ENCODE measurements around the gene CHST4. TPM values are rescaled to one million over a fixed set of nuclear protein-coding genes. Genes with fewer than 3 reads are reported as not detected.

CHST4 gene
- total RNA-seq, 1 donor from 2014 or later, result not detected

DNA sequence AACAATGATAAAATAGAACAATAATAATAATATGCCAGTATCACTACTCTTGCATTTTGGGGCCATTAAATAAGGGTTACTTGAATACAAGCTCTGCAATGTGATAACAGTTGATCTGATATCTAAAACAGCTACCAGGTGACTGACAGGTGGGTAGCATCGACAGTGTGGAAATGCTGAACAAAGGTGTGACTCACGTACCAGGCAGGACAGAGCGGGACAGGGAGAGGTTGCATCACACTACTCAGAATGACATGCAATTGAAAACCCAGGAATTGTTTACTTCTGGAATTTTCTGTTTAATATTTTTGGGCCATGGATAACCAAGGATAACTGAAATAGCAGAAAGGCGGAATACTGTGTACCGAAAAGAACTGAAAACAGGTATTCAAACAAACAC lies 21.3 kb upstream of the CHST4 start:
- Mint-ChIP-seq H3K27me3 (ENCODE audit: unreplicated experiment) (peaks cover 34% of the 10 kb centered on the region), H3K27ac (ENCODE audit: unreplicated experiment) (no peak overlapping the region), H3K4me1 (ENCODE audit: unreplicated experiment) (no peaks in the 10 kb centered on the region), H3K9me3 (ENCODE audit: unreplicated experiment) (no peaks in the 10 kb centered on the region), H3K36me3 (ENCODE audit: unreplicated experiment) (no peaks in the 10 kb centered on the region), H3K4me3 (ENCODE audit: unreplicated experiment) (no peak overlapping the region)
- no peak for TF ChIP-seq CTCF (IDR thresholded peaks at IDR 0.05)
- DNase-seq (ENCODE audit: extremely low spot score, unreplicated experiment), result no peak

- DNase-seq (ENCODE audit: extremely low spot score, unreplicated experiment), result no peak
- no peak overlapping the region for H3K4me3 Mint-ChIP-seq (ENCODE audit: unreplicated experiment)
- H3K9me3 Mint-ChIP-seq (ENCODE audit: unreplicated experiment), result no peaks in the 10 kb centered on the region
- no peaks in the 10 kb centered on the region for H3K36me3 Mint-ChIP-seq (ENCODE audit: unreplicated experiment)
- no peak overlapping the region for H3K27ac Mint-ChIP-seq (ENCODE audit: unreplicated experiment)
- H3K4me1 Mint-ChIP-seq (ENCODE audit: unreplicated experiment), result no peaks in the 10 kb centered on the region
- peaks cover 36% of the 10 kb centered on the region for H3K27me3 Mint-ChIP-seq (ENCODE audit: unreplicated experiment)
- TF ChIP-seq CTCF (IDR thresholded peaks at IDR 0.05), result no peak
These were observed 19.2 kb upstream of the CHST4 start for GRCh38 chr16:71507061-71507460.

DNA sequence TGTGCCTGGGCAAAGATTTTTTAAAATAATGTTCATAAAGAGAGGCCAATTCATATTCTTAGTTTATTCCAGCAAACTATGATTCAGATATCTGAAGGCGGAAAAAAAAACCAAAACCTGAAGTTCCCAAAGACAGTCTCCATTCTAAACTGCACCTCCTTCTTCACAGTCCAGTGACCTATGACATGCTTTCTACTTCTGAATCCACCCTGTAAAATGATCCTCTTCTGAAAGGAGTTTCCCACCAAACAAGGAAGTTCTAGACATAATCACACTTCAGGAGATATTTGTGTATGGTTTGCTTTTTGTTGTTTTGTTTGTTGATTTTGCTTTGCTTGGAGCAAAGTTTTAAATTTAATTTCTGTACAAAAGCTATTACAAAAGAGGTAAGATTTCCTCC lies 12.9 kb upstream of the CHST4 start:
- peaks cover 23% of the 10 kb centered on the region for H3K27me3 Mint-ChIP-seq (ENCODE audit: unreplicated experiment)
- H3K9me3 Mint-ChIP-seq (ENCODE audit: unreplicated experiment), result no peaks in the 10 kb centered on the region
- DNase-seq (ENCODE audit: extremely low spot score, unreplicated experiment), result no peak
- H3K27ac Mint-ChIP-seq (ENCODE audit: unreplicated experiment), result no peak overlapping the region
- no peak overlapping the region for H3K4me3 Mint-ChIP-seq (ENCODE audit: unreplicated experiment)
- H3K36me3 Mint-ChIP-seq (ENCODE audit: unreplicated experiment), result no peaks in the 10 kb centered on the region
- no peaks in the 10 kb centered on the region for H3K4me1 Mint-ChIP-seq (ENCODE audit: unreplicated experiment)
- TF ChIP-seq CTCF (IDR thresholded peaks at IDR 0.05), result no peak

DNA sequence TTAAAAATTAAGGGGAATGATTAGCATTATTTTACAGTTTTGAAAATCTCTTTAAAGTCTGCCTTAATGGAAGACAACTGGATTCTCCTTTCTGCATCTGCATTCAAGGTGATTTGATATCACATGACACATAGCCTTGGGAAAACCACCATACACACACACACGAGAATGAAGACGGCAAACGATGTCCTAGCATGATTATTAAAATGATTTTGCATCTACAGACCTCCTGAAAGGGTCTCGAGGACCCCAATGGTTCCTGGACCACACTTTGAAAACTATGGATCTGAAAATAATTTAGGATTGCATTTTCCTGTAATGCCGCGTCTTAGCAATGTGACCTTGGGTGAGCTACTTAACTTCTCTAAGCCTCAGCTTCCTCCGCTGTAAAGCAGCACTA lies 11.8 kb upstream of the CHST4 start:
- no peak for TF ChIP-seq CTCF (IDR thresholded peaks at IDR 0.05)
- no peak overlapping the region for H3K27ac Mint-ChIP-seq (ENCODE audit: unreplicated experiment)
- DNase-seq (ENCODE audit: extremely low spot score, unreplicated experiment), result no peak

GRCh38 chr16:71515026-71515425 lies 11.2 kb upstream of the CHST4 start:
- Mint-ChIP-seq H3K4me3 (ENCODE audit: unreplicated experiment) (no peak overlapping the region), H3K27me3 (ENCODE audit: unreplicated experiment) (peaks cover 9% of the 10 kb centered on the region), H3K9me3 (ENCODE audit: unreplicated experiment) (no peaks in the 10 kb centered on the region), H3K36me3 (ENCODE audit: unreplicated experiment) (no peaks in the 10 kb centered on the region), H3K27ac (ENCODE audit: unreplicated experiment) (no peak overlapping the region), H3K4me1 (ENCODE audit: unreplicated experiment) (no peaks in the 10 kb centered on the region)
- no peak for DNase-seq (ENCODE audit: extremely low spot score, unreplicated experiment)
- TF ChIP-seq CTCF (IDR thresholded peaks at IDR 0.05), result no peak

More for the DNA sequence above, 11.8 kb upstream of the CHST4 start:
- H3K27me3 Mint-ChIP-seq (ENCODE audit: unreplicated experiment), result peaks cover 13% of the 10 kb centered on the region
- H3K36me3 Mint-ChIP-seq (ENCODE audit: unreplicated experiment), result no peaks in the 10 kb centered on the region
- H3K4me1 Mint-ChIP-seq (ENCODE audit: unreplicated experiment), result no peaks in the 10 kb centered on the region
- no peak overlapping the region for H3K4me3 Mint-ChIP-seq (ENCODE audit: unreplicated experiment)
- no peaks in the 10 kb centered on the region for H3K9me3 Mint-ChIP-seq (ENCODE audit: unreplicated experiment)

All from osteocyte (in vitro differentiated cells).